Measurements from ENCODE around the gene BFSP2.

The BFSP2 gene

DNA sequence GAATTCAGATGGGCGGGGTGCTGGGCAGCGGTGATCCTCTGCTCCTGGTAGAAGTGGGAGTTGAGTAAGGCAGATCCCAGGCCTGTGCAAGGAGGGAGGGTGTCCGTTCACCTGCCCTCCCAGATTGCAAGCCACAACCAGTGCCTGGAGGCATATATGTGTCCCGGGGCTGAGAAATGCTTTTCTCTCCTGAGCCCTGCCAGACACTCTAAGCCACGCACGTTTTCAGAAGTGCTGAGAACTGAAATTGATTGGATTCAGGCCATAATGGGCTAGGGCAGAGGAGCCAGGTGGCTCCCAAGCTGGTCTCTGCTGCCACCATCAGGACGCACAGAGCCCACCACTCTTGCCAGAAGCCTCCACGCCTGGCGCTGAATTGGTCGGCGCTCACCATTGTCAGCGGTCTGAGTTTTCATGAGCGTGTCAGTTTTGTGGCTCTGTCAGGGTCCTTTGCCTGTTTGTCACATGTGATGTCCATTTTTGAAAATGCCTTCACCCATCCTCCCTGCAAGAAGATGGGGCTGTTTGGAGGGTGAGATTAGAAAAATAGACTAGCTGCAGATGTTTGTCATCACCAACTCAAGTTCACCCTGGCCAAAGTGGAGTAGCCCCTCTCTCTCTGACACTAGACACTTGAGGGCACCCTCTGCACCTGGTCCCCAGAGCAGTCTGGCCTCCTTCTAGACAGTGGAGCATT, 15.4 kb upstream of the BFSP2 start:
- no peak for DNase-seq

- no peak for DNase-seq
Observed at GRCh38 chr3:133386876-133387275, 13.0 kb upstream of the BFSP2 start.

- no peak for DNase-seq
Observed at GRCh38 chr3:133387341-133387740, 12.5 kb upstream of the BFSP2 start.

- DNase-seq: no peak
Observed at GRCh38 chr3:133388696-133389395, 11.0 kb upstream of the BFSP2 start.

DNA sequence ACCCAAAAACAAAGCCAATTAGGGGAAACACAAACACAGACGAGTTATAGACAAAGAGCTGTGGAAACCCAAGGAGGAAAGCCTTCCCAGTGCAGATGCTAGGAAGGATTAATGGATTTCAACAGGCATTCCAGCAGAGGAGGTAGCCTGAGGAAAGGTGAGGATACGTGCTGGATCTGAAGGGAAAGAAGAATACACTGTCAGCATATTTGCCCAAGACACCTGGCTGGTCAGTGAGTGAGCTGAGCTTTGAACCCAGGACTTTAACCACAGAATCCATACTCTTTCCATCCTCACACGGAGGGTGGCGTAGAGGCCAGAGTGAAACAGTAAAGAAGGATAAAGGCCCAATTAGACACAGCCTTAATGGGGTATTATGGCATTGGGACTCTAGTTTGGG, 9.1 kb upstream of the BFSP2 start:
- DNase-seq: no peak

DNA sequence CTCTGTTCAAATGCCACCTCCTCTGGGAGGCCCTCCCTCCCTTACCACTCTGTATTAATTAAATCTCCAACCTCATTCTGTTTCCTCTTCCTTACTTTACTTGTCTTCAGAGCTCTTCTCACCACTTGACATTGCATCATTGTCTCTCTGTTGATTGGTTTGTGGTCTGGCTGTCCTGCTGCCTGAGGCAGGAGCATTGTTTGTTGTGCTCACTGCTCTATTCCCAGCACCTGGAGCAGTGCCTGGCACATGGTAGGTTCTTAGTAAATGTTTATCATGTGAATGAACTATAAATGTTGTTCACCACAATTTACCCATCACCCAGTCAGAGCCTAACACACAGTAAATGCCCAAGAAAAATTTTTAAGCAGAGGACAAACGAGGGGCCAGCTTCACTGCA, 6.7 kb upstream of the BFSP2 start:
- DNase-seq: no peak

- no peak for DNase-seq
Observed at GRCh38 chr3:133393691-133394474, 6.0 kb upstream of the BFSP2 start.

- no peak for DNase-seq
Observed at GRCh38 chr3:133394561-133395311, 5.1 kb upstream of the BFSP2 start.

DNA sequence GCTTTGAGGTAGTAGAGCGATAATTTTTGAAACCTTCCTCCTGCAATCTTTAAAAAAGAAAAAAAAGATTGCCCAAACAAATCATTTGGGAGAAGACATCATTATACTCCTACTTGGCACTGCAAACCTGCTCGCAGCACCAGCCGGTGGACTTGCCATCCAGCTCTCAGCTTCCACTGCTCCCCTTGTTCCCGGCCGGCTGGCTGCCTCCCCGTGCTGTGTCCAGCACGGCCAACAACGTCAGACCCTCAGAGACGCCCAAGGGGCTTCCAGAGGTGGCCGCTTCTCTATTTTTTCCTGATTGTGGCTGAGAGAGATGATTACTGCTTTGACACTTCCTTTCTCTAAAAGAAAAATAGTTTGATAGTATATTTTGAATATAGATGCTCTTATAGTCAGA, 3.0 kb upstream of the BFSP2 start:
- DNase-seq: no peak

DNA sequence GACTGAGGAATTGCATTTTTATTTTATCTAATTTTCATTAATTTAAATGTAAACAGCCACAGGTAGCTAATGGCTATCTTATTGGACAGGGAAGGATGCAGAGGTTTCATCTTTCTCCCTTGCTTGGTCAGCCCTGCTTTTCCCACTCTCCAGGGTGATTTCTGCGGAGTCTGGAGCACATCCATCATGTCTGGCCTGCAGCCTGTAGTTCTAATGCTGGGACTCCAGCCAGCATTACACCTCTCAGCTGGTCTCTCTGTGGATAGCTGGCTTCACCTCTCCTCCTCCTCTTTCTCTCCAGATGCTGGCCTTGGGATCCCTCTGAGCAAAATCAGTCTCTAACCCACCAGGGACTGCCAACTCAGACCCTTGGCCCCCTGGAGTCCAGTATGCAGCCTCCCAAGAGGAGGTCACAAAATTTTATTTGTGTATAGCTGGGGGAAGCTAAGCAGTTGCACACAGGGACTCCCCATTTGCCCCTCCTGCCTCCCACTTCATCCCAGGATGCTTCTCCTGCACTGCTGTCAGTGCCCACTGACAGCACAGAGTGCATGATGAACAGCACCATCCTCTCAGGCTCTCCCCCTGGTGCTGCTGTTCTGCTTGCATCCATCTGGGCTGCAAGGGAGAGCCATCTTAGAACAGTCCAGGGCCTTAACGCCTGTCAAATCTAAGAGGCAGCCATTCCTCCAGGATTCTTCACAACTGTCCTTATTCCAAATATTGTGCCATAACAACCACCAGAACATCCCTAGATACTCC, 1.7 kb downstream of the BFSP2 start:
- DNase-seq: no peak

- DNase-seq: no peak
Observed at GRCh38 chr3:133404920-133405319, 5.1 kb downstream of the BFSP2 start.

GRCh38 chr3:133408366-133408765, 8.5 kb downstream of the BFSP2 start:
- DNase-seq: no peak

DNA sequence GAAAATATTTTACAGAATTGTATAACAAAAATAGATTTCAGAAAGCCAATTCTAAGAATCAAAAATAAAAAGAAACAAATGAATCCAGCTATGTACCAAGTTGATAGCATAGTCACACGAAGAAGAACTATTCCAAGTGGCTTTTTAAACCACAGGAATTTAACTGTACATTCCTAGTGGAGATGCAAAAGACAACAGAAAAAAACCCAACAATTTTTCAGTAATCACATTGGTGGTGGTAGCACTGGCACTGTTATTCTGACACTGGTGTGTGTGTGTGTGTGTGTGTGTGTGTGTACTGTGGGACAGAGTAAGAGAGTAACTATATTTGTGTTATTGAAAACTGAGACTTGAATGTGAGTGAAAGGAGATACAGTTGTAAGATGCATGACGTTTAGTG, 9.1 kb downstream of the BFSP2 start:
- DNase-seq: no peak

- DNase-seq: no peak
Observed at GRCh38 chr3:133410191-133410892, 10.5 kb downstream of the BFSP2 start.

GRCh38 chr3:133412183-133413132, 12.6 kb downstream of the BFSP2 start:
- no peak for DNase-seq

DNA sequence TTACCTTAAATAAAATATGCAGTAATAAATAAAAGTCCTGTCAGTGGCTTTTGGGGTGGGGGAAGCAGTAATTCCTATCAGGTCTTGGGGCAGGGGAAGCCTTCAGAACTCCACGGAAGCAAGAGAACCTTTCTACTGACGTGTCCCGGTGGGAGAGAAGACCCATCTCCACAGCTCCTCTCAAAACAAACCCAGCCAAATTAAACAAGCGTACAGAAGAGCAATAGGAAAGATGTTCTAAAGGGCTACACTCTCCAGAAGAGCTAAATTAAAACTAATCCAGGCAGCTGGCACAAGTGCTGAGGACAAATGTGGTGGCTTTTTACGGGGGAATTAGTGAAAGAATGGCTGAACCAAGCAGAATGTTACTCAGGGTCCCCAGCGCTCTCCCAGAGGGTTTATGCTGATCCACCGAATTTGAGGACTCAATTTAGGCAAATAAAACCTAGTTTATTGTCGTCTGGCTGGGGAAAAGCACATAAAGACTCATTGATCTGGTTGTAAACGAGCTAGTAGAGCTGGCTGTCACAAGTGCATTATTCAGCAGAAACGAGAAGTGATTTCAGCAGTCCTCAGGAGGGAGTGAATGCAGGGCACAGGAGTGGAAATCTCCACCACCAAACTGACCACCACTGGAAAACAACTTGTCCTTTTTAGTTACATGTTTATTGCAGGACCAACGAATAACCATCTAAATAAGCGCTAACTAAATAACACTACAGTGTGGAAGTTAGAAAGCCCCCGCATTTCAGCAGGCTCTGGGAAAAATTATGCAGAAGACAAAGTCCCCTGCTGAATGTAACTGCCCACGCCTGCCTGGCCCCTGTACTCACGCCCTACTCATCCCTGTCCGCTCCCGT, 13.5 kb downstream of the BFSP2 start:
- no peak for DNase-seq

DNA sequence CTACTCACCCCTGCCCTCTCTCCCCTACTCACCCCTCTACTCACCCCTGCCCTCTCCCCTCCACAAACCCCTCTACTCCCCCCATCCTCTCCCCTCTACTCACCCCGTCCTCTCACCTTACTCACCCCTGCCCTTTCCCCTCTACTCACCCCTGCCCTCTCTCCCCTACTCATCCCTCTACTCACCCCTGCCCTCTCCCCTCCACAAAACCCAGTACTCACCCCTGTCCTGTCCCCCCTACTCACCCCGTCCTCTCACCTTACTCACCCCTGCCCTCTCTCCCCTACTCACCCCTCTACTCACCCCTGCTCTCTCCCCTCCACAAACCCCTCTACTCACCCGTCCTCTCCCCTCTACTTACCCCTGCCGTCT, 14.2 kb downstream of the BFSP2 start:
- DNase-seq: no peak

DNA sequence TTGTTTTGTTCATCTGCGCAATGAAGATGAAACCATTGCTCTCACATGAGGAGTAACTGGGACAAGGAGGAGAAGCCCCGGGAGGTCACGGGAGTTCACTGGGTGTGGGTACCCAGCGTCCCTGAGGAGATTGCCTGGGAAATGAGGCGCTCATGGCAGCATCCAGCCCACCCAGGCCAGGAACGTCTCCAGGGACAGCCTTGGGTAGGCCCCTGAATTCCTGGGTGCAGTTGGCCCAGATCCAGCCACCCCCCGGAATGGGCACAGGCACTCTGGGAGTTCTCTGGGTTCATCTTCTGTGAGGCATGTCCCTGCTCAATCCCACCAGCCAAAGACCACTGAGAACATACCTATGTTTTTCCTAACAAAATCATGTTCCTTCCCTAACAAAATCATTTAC, 18.5 kb downstream of the BFSP2 start:
- DNase-seq: no peak

- no peak for DNase-seq
Observed at GRCh38 chr3:133419151-133419909, 19.5 kb downstream of the BFSP2 start.

Measured in activated naive CD4-positive, alpha-beta T cell treated with Interleukin-2 at 50 U/mL for 16 hours (primary cell).